Measurements from ENCODE around the gene KRTAP5-10.
"Not testable (repeated sequence)": the region's sequence is repeated elsewhere in the genome, so short reads cannot be mapped to it uniquely, and the experiment has no call there.

KRTAP5-10 gene

GRCh38 chr11:71565263-71565662, at the start of gene KRTAP5-10:
TSS of gene KRTAP5-10 (plus strand) at chr11:71565563. CDS start at chr11:71565588, 25 bp downstream.
- DNase-seq (ENCODE audit: low spot score) = no peak

- DNase-seq (ENCODE audit: low spot score) = no peak
Measured at GRCh38 chr11:71518506-71519471, 46.6 kb upstream of the KRTAP5-10 start.

- no peak for DNase-seq (ENCODE audit: low spot score)
Measured at GRCh38 chr11:71519546-71519945, 45.8 kb upstream of the KRTAP5-10 start.

GRCh38 chr11:71525188-71525937, 40.0 kb upstream of the KRTAP5-10 start:
- DNase-seq (ENCODE audit: low spot score) = no peak

GRCh38 chr11:71525938-71526495, 39.3 kb upstream of the KRTAP5-10 start:
- DNase-seq (ENCODE audit: low spot score) = no peak

GRCh38 chr11:71526796-71527575, 38.4 kb upstream of the KRTAP5-10 start, which contains the start of gene KRTAP5-7:
TSS of gene KRTAP5-7 (plus strand) at chr11:71527267. CDS start at chr11:71527301, 34 bp downstream.
- not testable (repeated sequence) for DNase-seq (ENCODE audit: low spot score)

- DNase-seq (ENCODE audit: low spot score) = no peak
Measured at GRCh38 chr11:71527576-71528210, 37.7 kb upstream of the KRTAP5-10 start.

GRCh38 chr11:71530602-71531001, 34.8 kb upstream of the KRTAP5-10 start:
- no peak for DNase-seq (ENCODE audit: low spot score)

GRCh38 chr11:71532036-71532610, 33.2 kb upstream of the KRTAP5-10 start:
- DNase-seq (ENCODE audit: low spot score) = no peak

- not testable (repeated sequence) for DNase-seq (ENCODE audit: low spot score)
Measured at GRCh38 chr11:71534711-71535608, 30.4 kb upstream of the KRTAP5-10 start.

- no peak for DNase-seq (ENCODE audit: low spot score)
Measured at GRCh38 chr11:71535825-71536224, 29.5 kb upstream of the KRTAP5-10 start.

- no peak for DNase-seq (ENCODE audit: low spot score)
Measured at GRCh38 chr11:71537537-71537936, 27.8 kb upstream of the KRTAP5-10 start.

GRCh38 chr11:71537977-71538665, 27.2 kb upstream of the KRTAP5-10 start, which contains the start of gene KRTAP5-8:
TSS of gene KRTAP5-8 (plus strand) at chr11:71538025. CDS start at chr11:71538056, 31 bp downstream.
- not testable (repeated sequence) for DNase-seq (ENCODE audit: low spot score)

- no peak for DNase-seq (ENCODE audit: low spot score)
Measured at GRCh38 chr11:71538666-71538990, 26.7 kb upstream of the KRTAP5-10 start.

- DNase-seq (ENCODE audit: low spot score) = no peak
Measured at GRCh38 chr11:71539017-71539416, 26.3 kb upstream of the KRTAP5-10 start.

GRCh38 chr11:71539971-71540370, 25.4 kb upstream of the KRTAP5-10 start:
- not testable (repeated sequence) for DNase-seq (ENCODE audit: low spot score)

- not testable (repeated sequence) for DNase-seq (ENCODE audit: low spot score)
Measured at GRCh38 chr11:71540521-71541304, 24.6 kb upstream of the KRTAP5-10 start.

GRCh38 chr11:71542382-71542781, 23.0 kb upstream of the KRTAP5-10 start:
- no peak for DNase-seq (ENCODE audit: low spot score)

Data from HuH-7 (cell line).